NCI-H345 treated with DMSO at 0.1 percent for 48 hours (cell line): Measurements from ENCODE around the gene LRBA.

Experiments
- DNase-seq: peaks from one replicate; lab custom pipeline; 2025; ENCODE audit not compliant: unreplicated experiment; lab: John Stamatoyannopoulos, UW

LRBA gene

DNA sequence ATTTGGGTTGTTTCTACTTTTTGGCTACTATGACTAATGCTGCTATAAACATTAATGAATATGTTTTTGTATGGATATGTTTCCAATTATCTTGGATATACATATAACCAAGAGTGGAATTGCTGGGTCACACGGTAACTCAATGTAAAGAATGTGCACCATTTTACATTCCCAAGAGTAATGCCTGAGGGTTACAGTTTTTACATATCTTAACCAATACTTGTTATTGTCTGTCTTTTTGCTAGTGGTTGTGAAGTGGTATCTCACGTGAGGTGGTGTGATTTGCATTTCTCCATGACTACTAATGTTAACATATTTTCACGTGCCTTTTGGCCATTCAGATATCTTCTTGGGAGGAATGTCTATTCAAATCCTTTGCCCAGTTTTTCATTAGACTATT is 633.5 kb downstream of the LRBA start:
- DNase-seq: no peak

- no peak for DNase-seq
Observed at GRCh38 chr4:150381036-150381435, 634.0 kb downstream of the LRBA start.

- DNase-seq: no peak
Observed at GRCh38 chr4:150379454-150379853, 635.6 kb downstream of the LRBA start.

- no peak for DNase-seq
Observed at GRCh38 chr4:150375025-150375424, 640.1 kb downstream of the LRBA start.

DNA sequence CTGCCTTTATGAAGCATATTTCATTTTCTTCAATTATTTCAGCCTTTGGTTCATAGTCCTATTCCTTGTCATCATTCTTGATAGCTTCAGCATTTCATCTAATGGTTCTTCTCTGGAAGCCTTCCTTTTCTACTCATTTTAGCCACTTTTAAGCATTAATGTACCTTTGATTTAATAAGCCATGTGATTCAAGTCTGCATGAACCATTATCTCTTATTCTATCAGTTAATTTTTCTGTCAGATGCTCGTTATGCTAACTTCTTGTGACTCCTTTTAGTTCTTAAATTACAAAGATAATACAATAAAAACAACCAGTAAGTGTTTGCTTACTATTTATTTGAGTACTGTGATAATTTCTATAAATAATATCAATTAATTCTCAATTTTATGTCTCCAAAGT is 643.2 kb downstream of the LRBA start:
- DNase-seq: no peak

DNA sequence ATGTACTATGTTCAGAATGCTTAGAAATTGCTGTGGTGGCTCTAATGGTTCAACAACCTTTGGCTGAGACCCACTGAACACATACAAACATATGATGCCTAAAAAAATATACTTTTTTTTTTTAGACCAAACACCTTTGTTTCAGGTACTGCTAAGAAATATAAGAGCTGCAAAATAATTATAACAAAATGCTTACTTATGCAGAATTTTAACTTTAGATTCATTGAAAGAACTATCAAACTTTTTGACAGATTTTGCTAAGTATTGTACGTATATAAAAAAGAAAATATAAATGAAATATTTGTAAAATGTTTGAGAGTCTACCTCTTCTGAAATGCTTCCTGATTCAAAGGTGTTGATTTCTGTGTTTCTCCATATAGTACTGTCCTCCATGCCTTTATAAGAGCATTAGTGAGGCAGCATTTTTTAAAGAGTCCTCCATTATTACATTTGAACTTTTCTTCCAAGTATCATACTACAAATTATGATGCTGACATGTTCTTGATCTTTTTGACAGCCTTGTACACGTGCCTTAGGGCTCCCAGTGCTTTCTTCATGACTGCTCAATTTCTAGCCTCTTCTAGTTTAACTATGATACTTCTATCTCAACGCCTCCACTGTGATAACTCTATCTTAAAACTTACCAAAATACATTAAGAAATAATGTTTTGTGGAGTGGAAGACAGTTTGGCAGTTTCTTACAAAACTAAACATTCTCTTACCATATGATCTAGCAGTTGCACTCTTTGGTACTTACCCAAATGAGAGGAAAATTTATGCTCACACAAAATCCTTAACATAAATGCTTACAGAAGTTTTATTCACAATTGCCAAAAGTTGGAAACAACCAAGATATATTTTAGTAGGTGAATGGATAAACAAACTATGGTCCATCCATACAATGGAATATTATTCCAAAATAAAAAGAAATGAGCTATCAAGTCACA is 645.4 kb downstream of the LRBA start:
- no peak for DNase-seq

DNA sequence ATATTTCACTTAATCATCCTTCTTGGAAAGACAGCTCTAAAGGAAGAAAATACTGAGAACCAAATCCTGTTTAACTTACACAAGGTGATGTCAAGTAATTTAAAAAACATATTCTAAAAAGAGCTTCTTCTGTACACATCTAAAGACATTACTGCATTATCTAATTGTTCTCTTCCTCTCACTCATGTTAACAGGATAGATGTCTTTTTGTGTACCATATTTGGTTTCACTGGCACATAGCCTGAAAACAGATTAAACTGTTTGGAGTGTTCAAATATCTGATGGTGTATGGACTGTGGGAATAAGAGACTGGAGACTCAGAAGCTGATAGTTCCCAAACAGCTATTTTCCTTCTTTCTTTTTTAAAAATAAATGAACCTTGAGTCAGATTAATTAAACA is 646.4 kb downstream of the LRBA start:
- peak; percentile 2 for DNase-seq

DNA sequence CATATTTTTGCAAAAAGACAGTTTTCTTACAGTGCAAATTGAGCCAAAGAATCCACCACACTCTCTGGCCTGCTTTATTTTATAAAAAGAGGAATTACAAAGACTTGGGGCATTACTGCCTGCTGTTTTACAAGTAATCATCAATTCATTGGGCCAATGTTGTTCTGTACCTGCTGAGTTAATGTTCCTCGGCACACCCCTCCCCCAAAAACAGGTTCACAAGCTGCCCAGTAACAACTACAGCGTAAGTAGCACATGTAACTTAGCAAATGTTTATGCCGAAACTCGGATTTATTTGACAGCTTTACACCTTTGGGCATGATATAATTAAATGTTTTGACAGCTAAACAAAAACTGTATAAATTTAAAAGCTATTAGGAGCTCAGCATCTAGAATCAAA is 647.8 kb downstream of the LRBA start:
- DNase-seq: no peak

DNA sequence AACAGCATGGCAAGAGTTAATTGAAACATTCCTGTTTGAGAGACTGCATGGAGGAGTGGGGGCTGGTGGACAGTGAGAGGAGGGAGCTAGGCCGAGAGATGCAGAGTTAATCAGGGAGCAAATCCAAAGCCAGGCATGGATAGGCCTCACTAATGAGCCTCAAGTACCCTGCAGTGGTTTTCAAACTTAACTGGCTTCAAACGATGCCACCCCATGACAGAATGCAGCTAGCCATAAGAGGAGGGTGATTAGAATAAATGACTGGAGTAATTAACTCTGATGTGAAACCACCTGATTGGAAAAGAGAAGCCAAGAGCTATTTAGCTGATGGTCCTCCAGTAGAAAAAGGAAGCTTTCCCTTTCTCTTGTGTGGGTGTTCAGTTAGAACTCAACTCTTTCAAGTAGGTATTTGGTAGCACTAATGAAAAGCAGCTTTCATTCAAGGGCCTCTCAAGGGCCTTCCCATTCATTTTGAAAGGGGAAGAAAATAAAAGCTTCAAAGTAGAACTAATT is 648.5 kb downstream of the LRBA start:
- peak; percentile 37 for DNase-seq

DNA sequence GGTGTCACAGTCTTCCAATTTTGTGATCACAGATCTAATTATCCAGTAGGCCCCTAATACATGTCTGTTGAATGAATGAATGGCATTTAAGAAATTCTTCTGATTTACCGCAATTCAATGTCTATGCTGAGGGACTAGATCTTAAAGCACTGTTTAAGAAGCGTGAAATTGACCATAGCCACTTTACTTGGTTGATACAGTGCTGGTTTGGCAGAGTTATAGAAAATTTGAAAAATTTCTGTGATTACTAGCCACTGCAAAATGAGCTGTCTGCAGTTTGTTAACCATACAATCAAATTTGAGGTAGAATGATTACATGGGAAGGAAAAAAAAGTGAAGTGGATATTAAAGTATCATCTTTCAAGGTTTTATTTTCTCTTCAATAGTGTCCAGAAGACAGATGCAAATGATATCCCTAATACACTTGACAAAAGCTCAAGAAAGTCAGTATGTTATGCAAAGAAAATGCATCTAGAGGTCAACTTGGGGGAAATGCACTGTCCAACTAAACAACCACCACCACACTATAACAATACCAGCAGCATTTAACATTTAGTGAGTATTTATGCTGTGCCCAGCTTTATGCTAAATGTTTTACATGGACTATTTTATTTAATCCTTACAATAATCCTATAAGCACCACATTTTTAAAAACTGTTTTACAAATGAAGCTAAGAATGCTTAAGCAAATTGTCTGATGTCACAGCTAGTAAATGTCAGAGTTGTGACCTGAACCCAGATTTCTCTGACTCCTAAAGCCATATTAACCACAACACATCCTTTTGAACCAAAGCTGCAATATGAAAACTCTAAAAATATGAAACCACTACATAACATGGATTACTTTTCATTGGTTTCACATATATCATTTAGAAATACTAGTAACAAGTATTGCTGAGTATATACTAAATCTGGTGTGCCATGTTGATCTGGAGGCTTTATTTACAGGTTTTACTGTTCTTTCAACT is 651.1 kb downstream of the LRBA start:
- DNase-seq: no peak

- no peak for DNase-seq
Observed at GRCh38 chr4:150358691-150359090, 656.4 kb downstream of the LRBA start.

DNA sequence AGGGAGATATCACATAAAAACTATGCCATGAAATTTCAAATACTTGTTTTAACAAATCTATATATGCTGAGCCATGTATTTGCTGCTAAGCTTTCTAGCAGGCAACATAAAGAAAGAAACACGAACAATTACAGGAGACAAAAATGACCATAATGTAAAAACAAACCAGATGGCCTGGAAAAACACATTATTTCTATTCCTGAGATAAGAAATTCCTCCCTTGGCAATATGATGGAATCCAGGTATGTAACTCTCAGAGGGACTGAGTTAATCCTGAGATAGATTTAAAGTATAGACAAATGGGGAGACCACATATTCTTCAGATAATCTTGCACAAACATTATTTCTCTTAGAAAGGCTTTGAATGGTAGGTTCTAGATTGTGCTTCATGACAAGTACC is 657.3 kb downstream of the LRBA start:
- DNase-seq: no peak

DNA sequence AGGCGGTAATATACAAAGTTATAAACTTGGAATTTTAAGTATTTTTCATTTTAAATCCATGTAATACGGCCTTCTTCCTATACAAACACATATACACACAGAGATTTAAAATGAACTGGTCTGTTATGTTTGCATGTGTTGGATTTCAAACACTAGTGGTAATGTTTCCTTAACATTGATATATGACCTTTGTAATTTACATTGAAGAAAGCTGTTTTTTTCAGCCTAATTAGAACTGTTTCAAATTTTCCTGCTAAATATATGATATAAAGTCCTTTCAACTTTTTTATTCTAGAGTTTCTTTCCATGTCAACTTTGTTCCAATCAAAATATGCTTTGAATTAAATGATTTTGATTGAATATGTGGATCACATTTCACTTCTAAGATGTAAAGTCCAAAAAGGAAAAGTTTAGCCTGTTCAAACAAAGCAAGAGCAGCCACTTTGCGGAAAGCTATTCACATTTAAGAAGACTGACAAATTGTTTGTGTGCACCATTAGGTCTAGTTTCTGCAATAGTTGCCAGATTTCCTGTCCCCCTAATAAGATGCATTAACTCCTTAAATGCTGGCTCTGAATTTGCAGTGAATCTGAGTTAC is 659.1 kb downstream of the LRBA start:
- no peak for DNase-seq

DNA sequence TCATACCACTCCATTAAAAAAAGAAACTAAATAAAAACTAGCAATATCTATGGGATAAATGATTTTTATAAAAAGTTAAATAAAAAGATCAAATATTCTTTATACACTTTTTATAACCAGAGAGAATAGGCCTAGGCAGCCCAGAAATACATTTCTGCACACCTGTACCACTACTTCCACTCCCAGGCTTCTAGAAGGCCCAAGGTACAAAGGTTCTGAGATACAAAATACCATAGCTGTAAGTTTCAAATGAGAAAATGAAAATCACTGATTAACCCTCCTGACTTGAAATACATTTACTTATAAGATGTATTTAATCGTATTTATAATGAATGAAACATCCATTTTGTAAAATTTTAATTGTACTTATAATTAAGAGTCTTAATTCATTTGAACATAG is 659.7 kb downstream of the LRBA start:
- no peak for DNase-seq

GRCh38 chr4:150354214-150354796 is 660.8 kb downstream of the LRBA start:
- no peak for DNase-seq

GRCh38 chr4:150348079-150348478 is 667.0 kb downstream of the LRBA start:
- DNase-seq: no peak

GRCh38 chr4:150345207-150345744 is 669.8 kb downstream of the LRBA start:
- no peak for DNase-seq

- no peak for DNase-seq
Observed at GRCh38 chr4:150343796-150344195, 671.3 kb downstream of the LRBA start.

GRCh38 chr4:150342945-150343344 is 672.1 kb downstream of the LRBA start:
- no peak for DNase-seq

GRCh38 chr4:150337734-150338133 is 677.4 kb downstream of the LRBA start:
- DNase-seq: no peak
